Heart left ventricle (tissue), 16 donors: ENCODE measurements around the gene PRDX5. TPM values are rescaled to one million over a fixed set of nuclear protein-coding genes. Genes with fewer than 3 reads are reported as not detected.

ENCODE experiments used
- ATAC-seq, 4 donors: fragments of 200-7000 bp; cut with Tn5 transposase; one replicate each; pipeline ENCODE4 v1.9.1; 2020 to 2022; ENCODE audit warnings: moderate library complexity in 4 of 4, mild to moderate bottlenecking in 3 of 4, moderate number of reproducible peaks in 1 of 4
- DNase-seq, 5 donors: peaks; one replicate each; pipeline ENCODE4 v3.0.0-alpha.2; 2020
- H3K27ac ChIP-seq, 12 donors: fragments of 200-600 bp; sonication (generic) in 4 of 12; one replicate each; pipeline versions ENCODE4 v1.5.0 to v1.8.0; 2016 to 2022; ENCODE audit warnings: mild to moderate bottlenecking in 2 of 12
- H3K27me3 ChIP-seq, 9 donors: fragments of 200-600 bp; sonication (generic) in 2 of 9; one replicate each; pipeline versions ENCODE4 v1.5.1 to v1.8.0; 2016 to 2022; ENCODE audit warnings: mild to moderate bottlenecking in 3 of 9
- H3K36me3 ChIP-seq, 9 donors: fragments of 200-600 bp; sonication (generic) in 2 of 9; one replicate each; pipeline versions ENCODE4 v1.5.0 to v1.8.0; 2018 to 2022; ENCODE audit warnings: mild to moderate bottlenecking in 2 of 9
- H3K4me1 ChIP-seq, 12 donors: fragments of 200-600 bp; sonication (generic) in 4 of 12; one replicate each; pipeline versions ENCODE4 v1.5.0 to v1.8.0; 2016 to 2022; ENCODE audit warnings: mild to moderate bottlenecking in 3 of 12
- H3K4me3 ChIP-seq, 12 donors: fragments of 200-600 bp; sonication (generic) in 4 of 12; one replicate each; pipeline versions ENCODE4 v1.5.0 to v1.8.0; 2017 to 2022; ENCODE audit warnings: mild to moderate bottlenecking in 9 of 12, moderate library complexity in 4 of 12
- H3K9me3 ChIP-seq, 12 donors: fragments of 200-600 bp; sonication (generic) in 4 of 12; one replicate each; pipeline versions ENCODE4 v1.5.0 to v1.8.0; 2016 to 2022; ENCODE audit warnings: mild to moderate bottlenecking in 1 of 12
- CTCF ChIP-seq, 12 donors: fragments of 200-600 bp; sonication (generic) in 4 of 12; IDR thresholded peaks; one replicate each; pipeline versions ENCODE4 v1.5.0 to v1.8.0; 2018 to 2022; ENCODE audit warnings: antibody characterized with exemption in 12 of 12, mild to moderate bottlenecking in 5 of 12
- POLR2A ChIP-seq, 2 donors: fragments of 450-650 bp; IDR thresholded peaks; one replicate each; pipeline ENCODE4 v1.6.1; 2017; ENCODE audit warnings: antibody characterized with exemption in 2 of 2, mild to moderate bottlenecking in 2 of 2, moderate library complexity in 2 of 2
- WGBS, 4 donors: extraction: QIAGEN DNeasy Blood & Tissue Kit in 2 of 4; methylation state at CpG; one replicate each; pipeline versions ENCODE4 v1.1.5 to v1.1.7; 2013 to 2018; 5-methylcytosine and 5-hydroxymethylcytosine counted together
- intact Hi-C, 10 donors: fragments of 100-400 bp; cut with DNase I; formaldehyde crosslinking; loops; one replicate each; pipeline versions ENCODE4 v1.11.1 to v1.14.2; 2022
- polyA plus RNA-seq, 2 donors: library from polyadenylated mRNA; stranded (reverse); fragments of 200-250 nt; gene quantifications; one replicate each; pipeline ENCODE4 v1.2.3, GENCODE V29; 2013
- total RNA-seq, 9 donors: library from RNA; depleted of rRNA in 2 of 9; stranded (reverse); fragments of >200 nt in 2 of 9; fragmentation: NEBNext Ultra II Directional in 3 of 9; extraction: Animal tissue kit (Norgen Biotek cat#: 25700) in 3 of 9; gene quantifications; one replicate each; pipeline versions ENCODE4 v1.1.0 to v1.2.4, GENCODE V29; 2016 to 2023
- donor health status: ischemic (EF 13 %, LVEDD 7.1; RV severe dilation, severe dysfunction).
- donor health status: healthy with polysubstance abuse.
- donor health status: DM: no; HTN: yes; CAD: no.
- donor health status: DM: no; HTN: no; CAD: no.
- donor health status: ischemic (EF 25% LVEDD 6.9; RV normal size, moderate dysfunction).
- donor health status: ischemic (EF 25% LVEDD 5.7; RV mildly dilated, moderate dysfunction).
- donor health status: healthy.
- donor health status: DM: yes; HTN: yes; CAD: no.
- donor health status: ischemic (EF 35%, LVEDD 5.7; RV mildly dilated, moderate dysfunction).
- donor health status: nonischemic (EF 11% LVEDD 7.7; RV severe dilation, severe dysfunction).
- donor health status: DM: yes; HTN: yes; CAD: no.
- donor health status: PGD.
- donor health status: ischemic (EF 29% LVEDD 5.4; RV normal size, mild dysfunction).
- donor health status: nonischemic (EF 23%, LVEDD 6.1; RV moderate dilation, normal function).

Gene PRDX5
- total and polyA plus RNA-seq, 11 donors, result 220 to 882 (median 294) TPM

DNA sequence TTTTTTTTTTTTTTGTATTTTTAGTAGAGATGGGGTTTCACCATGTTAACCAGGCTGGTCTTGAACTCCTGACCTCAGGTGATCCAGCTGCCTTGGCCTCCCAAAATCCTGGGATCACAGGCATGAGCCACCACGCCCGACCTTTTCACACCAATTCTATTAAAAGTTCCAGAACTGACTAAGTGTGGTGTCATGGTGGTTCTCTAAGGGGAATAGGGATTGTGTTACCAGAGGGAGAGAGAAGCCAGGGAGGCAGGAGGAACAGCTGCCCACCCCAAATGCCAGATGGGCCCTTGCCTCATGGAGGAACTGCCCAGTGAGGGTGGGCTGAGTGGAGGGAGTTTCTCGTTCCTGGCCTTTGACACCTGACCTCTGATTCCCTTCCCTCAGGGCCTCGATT lies 47.0 kb downstream of the PRDX5 start:
- 84 to 92% (median 88%) methylated on average over 4 of the region's 4 CpGs for WGBS, 4 donors
- no peaks in the 10 kb centered on the region for H3K27me3 ChIP-seq
- no peak for ATAC-seq
- no peak overlapping the region for H3K27ac ChIP-seq
- TF ChIP-seq POLR2A (IDR thresholded peaks at IDR 0.05) (no peak), CTCF (IDR thresholded peaks at IDR 0.05) (no peak)
- no peaks in the 10 kb centered on the region for H3K9me3 ChIP-seq
- no peak for DNase-seq
- intact Hi-C loops, result no loop called here
- no peak overlapping the region for H3K4me3 ChIP-seq
- peaks cover 2 to 92% (median 90%) of the 10 kb centered on the region in 9 donors for H3K36me3 ChIP-seq
- peaks cover 0 to 12% (median 3%) of the 10 kb centered on the region in 12 donors for H3K4me1 ChIP-seq

GRCh38 chr11:64366751-64367150 lies 48.8 kb downstream of the PRDX5 start:
- H3K27ac ChIP-seq, result no peak overlapping the region
- no peaks in the 10 kb centered on the region for H3K27me3 ChIP-seq
- TF ChIP-seq POLR2A (IDR thresholded peaks at IDR 0.05), result no peak
- no peak for TF ChIP-seq CTCF (IDR thresholded peaks at IDR 0.05)
- H3K4me3 ChIP-seq, result no peak overlapping the region
- intact Hi-C loops, result no loop called here
- WGBS, 4 donors, result 84 to 93% (median 84%) methylated on average over 1 of the region's 1 CpG
- no peaks in the 10 kb centered on the region for H3K9me3 ChIP-seq
- no peak for ATAC-seq
- no peak for DNase-seq
- peaks cover 0 to 5% (median 0%) of the 10 kb centered on the region in 12 donors for H3K4me1 ChIP-seq
- H3K36me3 ChIP-seq, result peaks cover 0 to 98% (median 91%) of the 10 kb centered on the region in 9 donors

DNA sequence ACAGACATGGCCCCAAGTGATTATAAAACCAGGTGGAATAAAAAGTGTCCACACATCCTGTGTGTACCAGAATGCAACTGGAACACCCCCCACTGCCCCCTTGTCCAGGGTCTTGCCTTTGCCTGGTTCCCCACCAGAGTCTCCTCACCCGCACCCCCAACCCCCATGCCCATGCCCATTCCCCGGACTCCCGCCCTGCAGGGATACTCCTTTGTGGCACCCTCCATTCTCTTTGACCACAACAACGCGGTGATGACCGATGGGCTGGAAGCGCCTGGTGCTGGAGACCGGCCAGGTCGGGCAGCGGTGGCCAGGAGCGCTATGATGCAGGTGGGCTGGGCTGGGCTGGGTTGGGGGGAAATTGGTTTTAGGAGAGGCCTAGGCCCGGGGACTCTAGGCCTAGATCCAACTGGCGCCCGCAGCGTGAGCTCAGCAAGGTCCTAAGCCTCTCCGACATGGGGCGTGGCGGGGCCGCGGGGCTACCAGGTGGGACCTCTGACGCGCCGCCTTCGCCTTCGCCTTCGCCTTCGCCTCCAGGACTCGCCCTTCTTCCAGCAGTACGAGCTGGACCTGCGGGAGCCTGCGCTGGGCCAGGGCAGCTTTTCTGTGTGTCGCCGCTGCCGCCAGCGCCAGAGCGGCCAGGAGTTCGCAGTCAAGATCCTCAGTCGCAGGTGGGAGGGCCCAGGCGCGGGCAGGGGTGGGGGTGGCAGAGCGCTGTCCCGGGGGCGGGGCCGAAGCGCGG lies 50.2 kb downstream of the PRDX5 start:
- intact Hi-C loops, result no loop called here
- Histone ChIP-seq H3K9me3 (no peaks in the 10 kb centered on the region), H3K36me3 (peaks cover 0 to 87% (median 77%) of the 10 kb centered on the region in 9 donors), H3K4me3 (no peak overlapping the region), H3K4me1 (peaks cover 0 to 5% (median 0%) of the 10 kb centered on the region in 12 donors), H3K27me3 (no peaks in the 10 kb centered on the region), H3K27ac (no peak overlapping the region)
- no peak for TF ChIP-seq CTCF (IDR thresholded peaks at IDR 0.05)
- TF ChIP-seq POLR2A (IDR thresholded peaks at IDR 0.05), result no peak
- DNase-seq (no peak), ATAC-seq (no peak)
- 88 to 90% (median 89%) methylated on average over 34 to 46 of the region's 46 CpGs for WGBS, 4 donors

DNA sequence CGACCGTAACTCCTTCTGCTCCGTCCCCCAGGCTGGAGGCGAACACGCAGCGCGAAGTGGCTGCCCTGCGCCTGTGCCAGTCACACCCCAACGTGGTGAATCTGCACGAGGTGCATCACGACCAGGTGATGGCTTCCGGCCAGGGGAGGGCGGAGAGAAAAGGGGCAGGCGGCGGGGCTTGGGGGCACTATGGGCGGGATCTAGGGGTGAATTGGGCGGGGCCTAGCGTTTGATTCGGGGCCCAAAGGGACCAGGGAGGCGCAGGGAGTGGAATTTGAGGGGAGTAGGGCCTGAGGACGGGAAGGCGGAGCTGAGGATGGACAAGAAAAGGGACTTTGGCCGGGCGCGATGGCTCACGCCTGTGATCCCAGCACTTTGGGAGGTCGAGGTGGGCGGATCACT lies 50.8 kb downstream of the PRDX5 start:
- ATAC-seq (no peak), DNase-seq (no peak)
- Histone ChIP-seq H3K36me3 (peaks cover 0 to 81% (median 72%) of the 10 kb centered on the region in 9 donors), H3K27ac (no peak overlapping the region), H3K9me3 (no peaks in the 10 kb centered on the region), H3K4me3 (no peak overlapping the region), H3K27me3 (no peaks in the 10 kb centered on the region), H3K4me1 (peaks cover 0 to 5% (median 0%) of the 10 kb centered on the region in 12 donors)
- intact Hi-C loops, result no loop called here
- 90 to 92% (median 91%) methylated on average over 28 of the region's 28 CpGs for WGBS, 4 donors
- TF ChIP-seq CTCF (IDR thresholded peaks at IDR 0.05), result no peak
- TF ChIP-seq POLR2A (IDR thresholded peaks at IDR 0.05), result no peak
